ENCODE measurements around the gene SLC18A2. TPM values are rescaled to one million over a fixed set of nuclear protein-coding genes. Genes with fewer than 3 reads are reported as not detected.
"Not testable (repeated sequence)": the region's sequence is repeated elsewhere in the genome, so short reads cannot be mapped to it uniquely, and the experiment has no call there.

The SLC18A2 gene
- total RNA-seq, 4 donors from 2014 or later: 0.27 to 0.75 (median 0.64) TPM; not detected in 1

GRCh38 chr10:117274509-117274908 is 33.6 kb downstream of the SLC18A2 start:
- WGBS, 2 donors (ENCODE audit: low coverage in 1 of 2): 94 to 100% methylated on average over 1 to 5 of the region's 5 CpGs
- in situ Hi-C loops (cut with MboI; ENCODE audit: low pct_ligation_motif_present in 1 of 4, low pct_unique_long_range_greater_than_20kb in 1 of 4, low sequenced_read_pairs in 3 of 4): no loop called here
- DNase-seq: no peak

GRCh38 chr10:117275121-117275520 is 34.2 kb downstream of the SLC18A2 start:
- no peaks in the 10 kb centered on the region for H3K4me1 ChIP-seq
- H3K27me3 ChIP-seq: no peaks in the 10 kb centered on the region
- no peak for DNase-seq
- intact Hi-C loops (cut with DNase I; ENCODE audit: low total_unique reads): no loop called here
- H3K4me3 ChIP-seq: no peak overlapping the region
- no peaks in the 10 kb centered on the region for H3K9me3 ChIP-seq
- WGBS, 2 donors (ENCODE audit: low coverage in 1 of 2): 64 to 78% methylated on average over 3 of the region's 3 CpGs
- H3K36me3 ChIP-seq: no peaks in the 10 kb centered on the region
- no peak for TF ChIP-seq POLR2A (IDR thresholded peaks at IDR 0.05)
- TF ChIP-seq CTCF (IDR thresholded peaks at IDR 0.05): no peak
- no peak for TF ChIP-seq EP300 (IDR thresholded peaks at IDR 0.05; ENCODE audit: low read depth)
- TF ChIP-seq POLR2AphosphoS5 (IDR thresholded peaks at IDR 0.05): no peak
- H3K27ac ChIP-seq: no peak overlapping the region
- in situ Hi-C loops (cut with MboI; ENCODE audit: low pct_ligation_motif_present in 1 of 4, low pct_unique_long_range_greater_than_20kb in 1 of 4, low sequenced_read_pairs in 3 of 4): no loop called here

More at GRCh38 chr10:117274509-117274908, 33.6 kb downstream of the SLC18A2 start:
- no peaks in the 10 kb centered on the region for H3K36me3 ChIP-seq
- H3K4me3 ChIP-seq: no peak overlapping the region
- no peak for TF ChIP-seq EP300 (IDR thresholded peaks at IDR 0.05; ENCODE audit: low read depth)
- no peak for TF ChIP-seq POLR2AphosphoS5 (IDR thresholded peaks at IDR 0.05)
- no peak for TF ChIP-seq CTCF (IDR thresholded peaks at IDR 0.05)
- no peak for TF ChIP-seq POLR2A (IDR thresholded peaks at IDR 0.05)
- H3K27me3 ChIP-seq: no peaks in the 10 kb centered on the region
- intact Hi-C loops (cut with DNase I; ENCODE audit: low total_unique reads): no loop called here
- H3K9me3 ChIP-seq: no peaks in the 10 kb centered on the region
- H3K4me1 ChIP-seq: no peaks in the 10 kb centered on the region
- no peak overlapping the region for H3K27ac ChIP-seq

- Histone ChIP-seq H3K4me1 (no peaks in the 10 kb centered on the region), H3K36me3 (no peaks in the 10 kb centered on the region), H3K4me3 (no peak overlapping the region), H3K27me3 (no peaks in the 10 kb centered on the region), H3K9me3 (no peaks in the 10 kb centered on the region), H3K27ac (no peak overlapping the region)
- in situ Hi-C loops (cut with MboI; ENCODE audit: low pct_ligation_motif_present in 1 of 4, low pct_unique_long_range_greater_than_20kb in 1 of 4, low sequenced_read_pairs in 3 of 4): no loop called here
- intact Hi-C loops (cut with DNase I; ENCODE audit: low total_unique reads): no loop called here
- DNase-seq: no peak
- TF ChIP-seq POLR2A (IDR thresholded peaks at IDR 0.05) (no peak), POLR2AphosphoS5 (IDR thresholded peaks at IDR 0.05) (no peak)
- 72 to 74% methylated on average over 2 of the region's 2 CpGs for WGBS, 2 donors (ENCODE audit: low coverage in 1 of 2)
Observed at GRCh38 chr10:117277675-117278074, 36.8 kb downstream of the SLC18A2 start.

GRCh38 chr10:117284716-117285494 is 44.0 kb downstream of the SLC18A2 start:
- no peaks in the 10 kb centered on the region for H3K4me1 ChIP-seq
- peaks cover 0 to 42% (median 1%) of the 10 kb centered on the region in 4 donors for H3K36me3 ChIP-seq
- TF ChIP-seq EP300 (IDR thresholded peaks at IDR 0.05; ENCODE audit: low read depth) (no peak), CTCF (IDR thresholded peaks at IDR 0.05) (no peak), POLR2A (IDR thresholded peaks at IDR 0.05) (no peak), POLR2AphosphoS5 (IDR thresholded peaks at IDR 0.05) (no peak)
- in situ Hi-C loops (cut with MboI; ENCODE audit: low pct_ligation_motif_present in 1 of 4, low pct_unique_long_range_greater_than_20kb in 1 of 4, low sequenced_read_pairs in 3 of 4) (no loop called here), intact Hi-C loops (cut with DNase I; ENCODE audit: low total_unique reads) (no loop called here)
- no peaks in the 10 kb centered on the region for H3K9me3 ChIP-seq
- no peak overlapping the region for H3K27ac ChIP-seq
- H3K27me3 ChIP-seq: no peaks in the 10 kb centered on the region
- DNase-seq: no peak
- H3K4me3 ChIP-seq: no peak overlapping the region
- WGBS, 2 donors (ENCODE audit: low coverage in 1 of 2): 87 to 90% methylated on average over 12 of the region's 12 CpGs

GRCh38 chr10:117290872-117291271 is 50.0 kb downstream of the SLC18A2 start:
- H3K9me3 ChIP-seq; H3K4me3 ChIP-seq; H3K27me3 ChIP-seq; in situ Hi-C loops (cut with MboI; ENCODE audit: low pct_ligation_motif_present in 1 of 4, low pct_unique_long_range_greater_than_20kb in 1 of 4, low sequenced_read_pairs in 3 of 4); H3K4me1 ChIP-seq; intact Hi-C loops (cut with DNase I; ENCODE audit: low total_unique reads); DNase-seq; H3K27ac ChIP-seq: not testable (repeated sequence)
- WGBS, 2 donors (ENCODE audit: low coverage in 1 of 2): 96 to 100% methylated on average over 4 to 10 of the region's 10 CpGs
- peaks cover 0 to 22% (median 0%) of the 10 kb centered on the region in 4 donors for H3K36me3 ChIP-seq

Measured in transverse colon (tissue), 4 donors.